GM21786 (cell line): ENCODE results near the gene SOAT2.
"Not testable (repeated sequence)": the region's sequence is repeated elsewhere in the genome, so short reads cannot be mapped to it uniquely, and the experiment has no call there.

Source experiments
- ATAC-seq: cut with Tn5 transposase; IDR thresholded peaks from one replicate; pipeline ENCODE4 v1.9.1; 2021; ENCODE audit not compliant: unreplicated experiment

SOAT2 gene

DNA sequence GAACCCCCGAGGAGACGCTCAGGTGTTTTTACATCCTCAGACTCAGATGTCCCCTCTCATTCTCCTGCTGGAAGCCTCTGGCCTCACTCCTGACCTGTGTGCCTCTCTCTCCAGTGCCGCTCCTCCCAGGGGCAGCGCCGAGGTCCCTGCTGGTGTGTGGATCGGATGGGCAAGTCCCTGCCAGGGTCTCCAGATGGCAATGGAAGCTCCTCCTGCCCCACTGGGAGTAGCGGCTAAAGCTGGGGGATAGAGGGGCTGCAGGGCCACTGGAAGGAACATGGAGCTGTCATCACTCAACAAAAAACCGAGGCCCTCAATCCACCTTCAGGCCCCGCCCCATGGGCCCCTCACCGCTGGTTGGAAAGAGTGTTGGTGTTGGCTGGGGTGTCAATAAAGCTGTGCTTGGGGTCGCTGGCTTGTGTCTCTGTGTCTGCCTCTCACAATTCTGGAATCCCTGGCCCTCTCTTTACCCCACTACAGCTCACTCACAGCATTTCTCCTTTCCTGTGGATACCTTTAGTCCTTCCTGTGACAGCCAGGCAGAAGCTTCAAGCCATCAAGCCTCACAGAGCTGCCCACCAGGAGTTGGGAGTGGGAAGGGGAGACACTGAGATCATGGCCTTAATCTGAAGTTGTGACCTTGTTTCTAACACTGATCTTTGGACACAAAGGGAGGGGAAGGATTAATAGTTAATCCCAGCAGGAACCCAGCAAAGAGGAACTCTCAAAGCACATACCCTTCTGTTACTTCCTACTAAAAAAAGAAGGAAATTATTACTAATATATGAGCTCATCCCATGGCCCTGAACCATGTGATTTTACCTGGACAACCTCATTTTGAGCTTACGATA lies 1.1 kb upstream of the SOAT2 start:
- no peak for ATAC-seq

GRCh38 chr12:53103860-53104305 lies 597 bp downstream of the SOAT2 start:
- no peak for ATAC-seq

DNA sequence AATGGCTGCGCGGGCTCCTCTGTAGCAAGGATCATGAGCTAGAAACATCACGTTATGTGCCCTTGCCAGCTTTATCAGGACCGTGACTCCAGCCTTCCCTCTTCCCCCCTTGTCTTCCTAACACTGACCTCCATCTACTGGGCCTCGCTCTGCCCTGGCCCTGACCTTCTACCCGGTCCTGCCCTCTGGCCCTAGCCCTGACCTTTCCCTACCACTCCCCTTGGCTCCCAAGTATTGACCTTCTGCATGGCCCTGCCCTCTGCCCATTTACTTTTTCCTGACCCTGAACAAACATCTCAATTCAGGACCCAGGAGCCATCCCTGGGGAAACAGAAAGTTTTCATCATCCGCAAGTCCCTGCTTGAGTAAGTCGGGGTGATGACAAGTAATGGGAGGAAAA lies 2.0 kb downstream of the SOAT2 start:
- ATAC-seq, result no peak

DNA sequence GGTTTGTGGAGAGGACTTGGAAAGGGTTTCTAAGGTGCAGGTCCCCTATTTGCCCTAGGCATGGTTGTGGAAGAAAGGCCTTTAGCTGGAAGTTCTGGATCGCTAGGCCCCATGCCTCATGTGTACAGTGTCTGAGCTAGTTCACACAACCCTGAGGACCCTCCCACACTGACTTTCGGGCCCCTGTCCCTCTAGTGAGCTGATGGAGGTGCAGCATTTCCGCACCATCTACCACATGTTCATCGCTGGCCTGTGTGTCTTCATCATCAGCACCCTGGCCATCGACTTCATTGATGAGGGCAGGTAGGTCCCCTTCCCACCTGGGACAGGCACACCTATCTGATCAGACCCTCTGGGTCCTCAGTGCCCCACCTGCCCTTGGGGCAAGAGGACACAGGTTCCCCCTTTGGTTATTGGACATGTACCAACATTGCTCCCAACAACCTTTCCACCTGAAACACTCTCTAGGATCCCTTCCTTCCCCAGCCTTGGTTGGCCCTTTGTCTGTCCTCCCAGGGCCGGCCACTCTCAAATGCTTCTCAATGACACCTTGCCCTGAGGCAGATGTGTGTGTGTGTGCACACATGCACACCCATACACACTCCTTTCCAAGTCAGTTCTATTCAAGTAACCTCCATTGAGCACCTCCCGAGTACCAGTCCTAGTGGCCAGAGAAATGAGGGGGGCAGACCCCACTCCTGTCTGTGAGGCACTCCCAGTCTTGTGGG lies 2.6 kb downstream of the SOAT2 start:
- ATAC-seq, result no peak

- no peak for ATAC-seq
Observed at GRCh38 chr12:53107122-53107521, 3.8 kb downstream of the SOAT2 start.

GRCh38 chr12:53112431-53112830 lies 9.1 kb downstream of the SOAT2 start:
- ATAC-seq, result not testable (repeated sequence)

DNA sequence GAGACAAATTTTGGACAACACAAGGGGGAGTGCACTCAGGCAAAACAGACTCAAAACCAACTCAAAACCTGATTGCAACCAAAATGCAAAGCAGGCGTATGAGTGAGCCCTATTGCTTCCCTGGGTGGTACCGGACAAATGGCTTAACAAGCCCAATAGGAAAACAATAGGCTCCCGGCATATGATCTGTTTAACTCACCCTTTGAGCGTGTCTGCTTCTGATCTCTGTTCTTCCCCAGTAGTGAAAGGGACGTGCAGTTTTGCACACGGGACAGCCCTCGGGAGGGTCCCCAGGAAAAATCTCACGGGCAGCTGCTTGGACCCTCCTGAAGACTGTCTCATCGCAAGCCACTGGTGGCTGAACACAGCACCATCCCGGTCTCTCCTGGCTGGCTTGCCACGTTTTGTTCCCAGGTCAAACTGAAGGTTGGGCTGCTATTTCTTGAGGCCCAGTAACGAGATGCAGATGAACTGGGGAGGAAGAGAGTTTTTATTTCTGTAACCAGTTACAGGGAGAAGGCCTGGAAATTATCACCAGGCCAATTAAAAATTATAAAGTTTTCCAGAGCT lies 9.9 kb downstream of the SOAT2 start:
- no peak for ATAC-seq

DNA sequence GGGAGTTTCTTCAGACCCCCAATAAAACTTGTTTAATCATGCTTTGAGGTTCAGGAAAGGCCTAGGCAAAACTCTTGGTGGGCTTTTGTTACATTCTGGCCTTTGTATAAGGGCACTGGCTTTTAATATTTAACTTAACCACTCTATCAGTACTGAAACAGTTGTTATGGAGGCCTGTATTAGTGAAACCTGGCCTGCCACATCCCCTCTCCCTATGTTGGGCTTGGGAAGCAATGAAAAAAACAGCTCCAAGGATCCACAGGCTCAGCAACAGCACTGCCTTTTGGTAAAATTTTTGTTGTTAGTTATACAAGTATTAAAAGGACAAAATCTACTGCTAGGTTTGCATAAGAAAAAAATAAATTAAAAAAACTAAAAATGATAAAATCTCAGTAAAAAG lies 10.7 kb downstream of the SOAT2 start:
- no peak for ATAC-seq

GRCh38 chr12:53115112-53115890 lies 12.0 kb downstream of the SOAT2 start:
- ATAC-seq, result no peak

- no peak for ATAC-seq
Observed at GRCh38 chr12:53115891-53116648, 12.8 kb downstream of the SOAT2 start.

DNA sequence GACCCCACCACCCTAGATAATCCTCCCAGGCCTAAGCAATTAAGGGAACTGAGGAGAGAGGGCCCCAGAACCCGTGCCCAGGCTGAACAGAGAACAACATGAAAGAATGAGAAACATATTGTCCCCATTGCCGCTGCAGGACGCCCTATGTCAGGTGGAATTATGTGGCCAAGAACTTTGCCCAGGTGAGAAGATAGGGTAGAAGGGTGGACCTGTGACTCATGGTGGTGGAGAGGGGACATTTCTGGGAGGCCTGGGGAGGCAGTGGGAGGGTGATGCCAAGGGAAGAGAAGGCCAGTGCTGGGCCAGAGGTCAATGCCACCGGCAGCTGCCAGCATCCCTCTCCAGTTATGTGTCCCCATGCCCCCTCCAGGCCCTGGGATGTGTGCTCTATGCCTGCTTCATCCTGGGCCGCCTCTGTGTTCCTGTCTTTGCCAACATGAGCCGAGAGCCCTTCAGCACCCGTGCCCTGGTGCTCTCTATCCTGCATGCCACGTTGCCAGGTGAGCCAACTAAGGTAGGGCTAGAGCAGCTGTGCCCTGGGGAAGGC lies 15.5 kb downstream of the SOAT2 start:
- no peak for ATAC-seq

DNA sequence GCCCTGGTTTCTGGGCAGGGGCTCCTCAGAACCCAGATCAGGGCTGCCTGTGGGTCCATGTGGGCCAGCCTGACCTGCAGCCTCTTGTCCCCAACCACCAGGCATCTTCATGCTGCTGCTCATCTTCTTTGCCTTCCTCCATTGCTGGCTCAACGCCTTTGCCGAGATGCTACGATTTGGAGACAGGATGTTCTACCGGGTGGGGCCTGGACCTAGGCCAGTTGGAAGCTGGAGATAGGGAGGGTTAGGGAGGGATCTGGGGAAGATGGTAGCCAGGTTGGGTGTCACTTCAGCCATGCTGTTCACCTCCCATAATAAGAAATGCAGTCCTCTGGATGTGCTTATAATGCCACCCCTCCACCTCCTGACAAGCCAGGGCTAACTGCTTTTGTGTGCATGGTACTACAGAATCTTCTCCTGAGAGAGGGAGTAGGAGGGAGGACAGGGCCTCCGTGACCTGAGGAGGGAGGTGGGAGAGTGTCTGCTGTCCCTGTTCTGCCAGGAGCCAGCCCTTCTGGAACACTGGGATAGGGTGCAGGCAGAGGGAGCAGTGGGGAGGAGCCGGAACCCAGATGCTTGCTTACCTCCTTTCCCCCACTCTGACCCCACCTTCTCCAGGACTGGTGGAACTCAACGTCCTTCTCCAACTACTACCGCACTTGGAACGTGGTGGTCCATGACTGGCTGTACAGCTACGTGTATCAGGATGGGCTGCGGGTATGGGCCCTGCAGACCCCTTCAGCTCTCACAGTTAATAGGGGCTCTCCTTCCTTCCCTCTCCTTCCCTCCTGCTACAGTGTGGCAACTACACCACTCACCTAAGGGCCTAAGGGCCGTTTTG lies 17.6 kb downstream of the SOAT2 start:
- no peak for ATAC-seq

DNA sequence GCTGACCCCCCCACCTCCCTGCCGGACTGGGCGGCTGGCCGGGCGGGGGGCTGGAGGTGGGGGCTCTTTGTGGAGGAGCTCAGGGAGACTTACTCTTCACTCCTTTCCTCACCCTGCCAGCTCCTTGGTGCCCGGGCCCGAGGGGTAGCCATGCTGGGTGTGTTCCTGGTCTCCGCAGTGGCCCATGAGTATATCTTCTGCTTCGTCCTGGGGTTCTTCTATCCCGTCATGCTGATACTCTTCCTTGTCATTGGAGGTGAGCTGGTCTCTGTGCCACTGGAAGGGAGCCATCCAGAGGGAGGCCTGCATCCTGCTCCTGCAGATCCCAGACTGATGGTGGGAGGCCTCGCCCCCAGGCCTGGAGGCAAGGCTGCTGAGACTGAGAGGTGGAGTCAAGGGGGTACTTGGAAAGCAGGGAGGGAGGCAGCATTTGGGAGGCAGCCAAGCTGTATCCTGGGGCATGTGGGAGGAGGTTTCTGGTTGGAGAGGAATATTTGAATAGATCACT lies 19.7 kb downstream of the SOAT2 start:
- ATAC-seq, result no peak

DNA sequence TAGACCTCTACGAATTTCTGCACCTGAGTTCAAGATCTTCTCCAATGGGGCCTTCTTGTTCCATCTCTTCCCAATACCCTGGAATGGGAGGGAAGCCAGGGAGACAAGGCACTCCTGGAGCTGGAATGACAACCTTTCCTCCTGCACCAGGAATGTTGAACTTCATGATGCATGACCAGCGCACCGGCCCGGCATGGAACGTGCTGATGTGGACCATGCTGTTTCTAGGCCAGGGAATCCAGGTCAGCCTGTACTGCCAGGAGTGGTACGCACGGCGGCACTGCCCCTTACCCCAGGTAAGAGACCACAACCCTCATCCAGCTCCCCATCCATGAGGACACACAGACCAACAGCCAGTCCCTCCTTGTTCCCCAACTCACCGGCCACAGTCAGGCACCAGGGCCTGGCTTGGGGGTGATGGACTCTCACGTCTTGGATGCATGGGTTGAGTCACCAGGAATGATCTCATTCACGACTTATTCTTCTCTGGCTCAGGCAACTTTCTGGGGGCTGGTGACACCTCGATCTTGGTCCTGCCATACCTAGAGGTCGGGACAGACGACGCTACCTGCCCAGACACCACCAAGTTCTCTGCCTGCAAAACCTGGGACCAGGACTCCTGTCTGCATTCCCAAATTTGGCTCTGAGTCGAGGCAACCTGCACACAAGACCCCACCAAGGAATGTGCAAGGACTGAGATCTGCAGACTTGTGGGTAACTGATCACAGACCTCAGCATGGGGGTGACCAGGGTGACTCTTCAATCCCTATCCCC lies 20.5 kb downstream of the SOAT2 start:
- ATAC-seq, result no peak

DNA sequence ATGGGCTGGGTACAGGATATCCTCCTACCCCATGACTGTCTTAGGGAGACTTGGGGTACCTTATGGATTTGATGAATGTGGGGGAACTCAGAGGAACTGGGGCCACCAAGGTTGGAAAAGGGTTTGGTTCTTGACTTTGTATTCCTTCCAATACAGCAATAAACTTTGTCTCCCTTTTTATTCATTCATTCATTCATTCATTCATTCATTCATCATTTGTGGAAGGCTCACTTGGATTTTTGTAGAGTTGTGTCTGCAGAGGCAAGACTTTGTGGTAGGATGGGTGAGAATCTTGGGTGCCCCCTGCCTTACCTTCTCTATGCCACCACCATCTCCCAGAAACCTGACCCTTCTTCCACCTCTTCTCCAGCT lies 21.1 kb downstream of the SOAT2 start:
- no peak for ATAC-seq

DNA sequence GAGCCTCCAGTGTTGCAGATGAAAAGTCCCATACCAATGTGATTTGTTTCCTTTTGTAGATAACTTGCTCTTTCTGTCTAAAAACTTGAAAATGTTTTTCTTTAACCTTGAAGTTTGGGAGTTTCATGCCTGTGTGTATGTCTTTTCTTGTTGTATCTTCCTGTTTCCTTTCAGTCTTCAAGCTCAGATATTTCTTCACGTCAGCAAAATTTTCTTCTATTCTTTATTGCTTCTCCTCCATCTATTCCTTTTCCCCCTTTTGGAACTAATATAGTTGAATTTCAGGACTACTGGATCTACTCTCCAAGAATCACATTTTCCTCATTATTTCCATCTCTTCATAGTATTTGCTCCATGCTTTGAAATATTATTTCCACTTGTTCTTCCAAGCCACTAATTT lies 23.9 kb downstream of the SOAT2 start:
- ATAC-seq, result no peak

- no peak for ATAC-seq
Observed at GRCh38 chr12:53128780-53129569, 25.7 kb downstream of the SOAT2 start.

- ATAC-seq, result no peak
Observed at GRCh38 chr12:53131844-53132243, 28.6 kb downstream of the SOAT2 start.
